Keratinocyte (primary cell): ENCODE data around the gene PTDSS2. TPM values are rescaled to one million over a fixed set of nuclear protein-coding genes. Genes with fewer than 3 reads are reported as not detected.

Experiments used
- DNase-seq: peaks from one replicate; pipeline ENCODE4 v3.0.0-alpha.2; 2011; ENCODE audit warnings: low read depth, missing footprints, low spot score
- FAIRE-seq: peaks from 2 replicates; lab custom pipeline; 2011; peaks lifted over from hg19 to GRCh38; lab: Jason Lieb, UNC
- H2AFZ ChIP-seq: 2 replicates; pipeline ENCODE4 v1.6.0; 2012; ENCODE audit warnings: low read length, control low read depth, inconsistent platforms; ENCODE audit not compliant: control insufficient read depth
- H3K27ac ChIP-seq: 2 replicates; pipeline ENCODE4 v1.5.1; 2011; ENCODE audit warnings: low read length; ENCODE audit not compliant: control insufficient read depth, insufficient read depth
- H3K27me3 ChIP-seq: 3 replicates; pipeline ENCODE4 v1.6.0; 2011; ENCODE audit warnings: low read length; ENCODE audit not compliant: control insufficient read depth, insufficient read depth; ENCODE audit errors: extremely low read depth
- H3K36me3 ChIP-seq, 2 experiments: 2 replicates in 1 of 2; 3 replicates in 1 of 2; pipeline ENCODE4 v1.5.1; 2011; ENCODE audit warnings: low read length in 2 of 2, mild to moderate bottlenecking in 1 of 2; ENCODE audit not compliant: control insufficient read depth in 2 of 2, insufficient read depth in 2 of 2; ENCODE audit errors: extremely low read depth in 1 of 2
- H3K4me1 ChIP-seq: 3 replicates; pipeline ENCODE4 v1.5.1; 2011; ENCODE audit warnings: low read length; ENCODE audit not compliant: control insufficient read depth, insufficient read depth; ENCODE audit errors: extremely low read depth
- H3K4me2 ChIP-seq: 3 replicates; pipeline ENCODE4 v1.6.0; 2011; ENCODE audit warnings: low read depth, low read length; ENCODE audit not compliant: control insufficient read depth, insufficient read depth; ENCODE audit errors: extremely low read depth
- H3K4me3 ChIP-seq, 3 experiments: fragments of 200-600 bp in 1 of 3; sonication (generic) in 1 of 3; 2 replicates in 2 of 3; 3 replicates in 1 of 3; pipeline ENCODE4 v1.5.1; 2011 to 2016; ENCODE audit warnings: low read length in 3 of 3, mild to moderate bottlenecking in 3 of 3, control low read depth in 2 of 3, inconsistent platforms in 1 of 3, low read depth in 1 of 3, mixed read lengths in 1 of 3, mixed run types in 1 of 3, moderate library complexity in 1 of 3; ENCODE audit not compliant: control insufficient read depth in 2 of 3, insufficient read depth in 2 of 3; ENCODE audit errors: extremely low read depth in 1 of 3
- H3K79me2 ChIP-seq: 2 replicates; pipeline ENCODE4 v1.6.0; 2012; ENCODE audit warnings: low read length; ENCODE audit not compliant: control insufficient read depth, insufficient read depth
- H3K9ac ChIP-seq: 3 replicates; pipeline ENCODE4 v1.6.0; 2011; ENCODE audit warnings: low read length; ENCODE audit not compliant: control insufficient read depth, insufficient read depth; ENCODE audit errors: extremely low read depth
- H3K9me1 ChIP-seq: 3 replicates; pipeline ENCODE4 v1.6.0; 2011; ENCODE audit warnings: low read length; ENCODE audit not compliant: control insufficient read depth, insufficient read depth; ENCODE audit errors: extremely low read depth
- H3K9me3 ChIP-seq: 2 replicates; pipeline ENCODE4 v1.5.1; 2012; ENCODE audit warnings: low read depth, low read length; ENCODE audit not compliant: control insufficient read depth
- H4K20me1 ChIP-seq: 3 replicates; pipeline ENCODE4 v1.6.0; 2011; ENCODE audit warnings: low read length; ENCODE audit not compliant: control insufficient read depth, insufficient read depth; ENCODE audit errors: extremely low read depth
- CTCF ChIP-seq, 3 experiments: IDR thresholded peaks in 1 of 3; conservative IDR thresholded peaks in 1 of 3; optimal IDR thresholded peaks in 1 of 3; 2 replicates in 2 of 3; 3 replicates in 1 of 3; pipeline versions ENCODE3 to v1.5.1; 2011; ENCODE audit warnings: low read length in 3 of 3, mild to moderate bottlenecking in 3 of 3, moderate library complexity in 2 of 3, control low read depth in 1 of 3, inconsistent platforms in 1 of 3; ENCODE audit not compliant: insufficient read depth in 2 of 3; ENCODE audit errors: extremely low read depth in 1 of 3
- EZH2 ChIP-seq: IDR thresholded peaks from one replicate; pipeline ENCODE4 v1.6.1; 2012; ENCODE audit warnings: inconsistent platforms, mild to moderate bottlenecking, low read length, moderate library complexity
- dilution Hi-C: fragments of 300-500 bp; cut with MboI; formaldehyde crosslinking; loops from one replicate; pipeline ENCODE4 v1.7.0; 2020; ENCODE audit warnings: low sequenced_read_pairs; ENCODE audit not compliant: extremely low pct_ligation_motif_present
- polyA plus RNA-seq, 5 experiments: library from polyadenylated mRNA; depleted of rRNA in 3 of 5; stranded (reverse) in 3 of 5; stranded (forward) in 1 of 5; unstranded in 1 of 5; fragments of >200 nt; gene quantifications; 1 replicate in 1 of 5; 2 replicates in 3 of 5; 3 replicates in 1 of 5; pipeline versions ENCODE4 v1.2.1 to v1.2.3, GENCODE V29; 2011 to 2012; ENCODE audit warnings: missing spikeins in 2 of 5, low read depth in 1 of 5, low replicate concordance in 1 of 5

PTDSS2 gene
- polyA plus RNA-seq, 1 donor (not counting 4 experiments of a cell fraction or from before 2014, with no cell fraction given) = 21.6 TPM

- Histone ChIP-seq H2AFZ (no peak overlapping the region), H3K4me2 (no peak overlapping the region), H3K4me3 (no peak overlapping the region), H3K79me2 (peaks cover 2% of the 10 kb centered on the region), H3K27me3 (no peaks in the 10 kb centered on the region), H3K9ac (no peak overlapping the region), H3K36me3 (peaks cover 16 to 18% of the 10 kb centered on the region in 2 experiments), H3K27ac (no peak overlapping the region), H4K20me1 (no peaks in the 10 kb centered on the region), H3K9me3 (no peaks in the 10 kb centered on the region), H3K4me1 (no peaks in the 10 kb centered on the region), H3K9me1 (no peaks in the 10 kb centered on the region)
- FAIRE-seq = no peak
- dilution Hi-C loops = no loop called here
- no peak for DNase-seq
- TF ChIP-seq CTCF (optimal IDR thresholded peaks at IDR 0.05 in 1 of 3, IDR thresholded peaks at IDR 0.05 in 1 of 3, conservative IDR thresholded peaks at IDR 0.05 in 1 of 3; ENCODE audit: extremely low read depth in 1 of 3, insufficient read depth in 2 of 3, low read length in 3 of 3) = no peak
- no peak for TF ChIP-seq EZH2
These were observed 40.3 kb downstream of the PTDSS2 start for GRCh38 chr11:490186-490929.

GRCh38 chr11:490930-491260 lies 40.8 kb downstream of the PTDSS2 start:
- Histone ChIP-seq H2AFZ (no peak overlapping the region), H3K9me3 (no peaks in the 10 kb centered on the region), H3K4me1 (no peaks in the 10 kb centered on the region), H3K27ac (no peak overlapping the region), H3K4me3 (no peak overlapping the region), H4K20me1 (no peaks in the 10 kb centered on the region), H3K9me1 (no peaks in the 10 kb centered on the region), H3K9ac (no peak overlapping the region), H3K36me3 (peaks cover 19 to 21% of the 10 kb centered on the region in 2 experiments), H3K27me3 (no peaks in the 10 kb centered on the region), H3K79me2 (peaks cover under 1% of the 10 kb centered on the region), H3K4me2 (no peak overlapping the region)
- dilution Hi-C loops = no loop called here
- TF ChIP-seq CTCF (optimal IDR thresholded peaks at IDR 0.05 in 1 of 3, IDR thresholded peaks at IDR 0.05 in 1 of 3, conservative IDR thresholded peaks at IDR 0.05 in 1 of 3; ENCODE audit: extremely low read depth in 1 of 3, insufficient read depth in 2 of 3, low read length in 3 of 3) (no peak), EZH2 (no peak)
- FAIRE-seq (no peak), DNase-seq (no peak)
